K562 (cell line): ENCODE measurements around the gene OR2B2. TPM values are rescaled to one million over a fixed set of nuclear protein-coding genes. Genes with fewer than 3 reads are reported as not detected.
A peak's percentile ranks its signal among the peaks of the same experiment; 100 is the strongest.

Source experiments
- ATF1 ChIP-seq, 2 experiments: fragments of 450-650 bp in 1 of 2; IDR thresholded peaks; 2 replicates each; pipeline ENCODE4 v1.6.1; 2016; ENCODE audit warnings: missing compliant biosample characterization in 1 of 2, missing genetic modification characterization in 1 of 2
- DLX4 ChIP-seq: fragments of 250-450 bp; sonication (Bioruptor Pico); IDR thresholded peaks from 2 replicates; pipeline ENCODE4 v1.6.1; 2021; ENCODE audit warnings: mild to moderate bottlenecking
- ELF4 ChIP-seq: fragments of 450-650 bp; formaldehyde crosslinking; IDR thresholded peaks from 2 replicates; pipeline ENCODE4 v1.4.0; 2022; ENCODE audit warnings: missing genetic modification characterization
- ETV5 ChIP-seq: sonication (generic); formaldehyde crosslinking; IDR thresholded peaks from 2 replicates; pipeline ENCODE4 v1.4.0; 2020; ENCODE audit warnings: low read depth, mild to moderate bottlenecking, missing genetic modification reagents
- FOS ChIP-seq: IDR thresholded peaks from 3 replicates; pipeline ENCODE4 v1.6.1; 2011; ENCODE audit not compliant: insufficient read length; ENCODE audit errors: extremely low read depth
- JUND ChIP-seq, 2 experiments: IDR thresholded peaks; 2 replicates in 1 of 2; 3 replicates in 1 of 2; pipeline ENCODE4 v1.6.1; 2011; ENCODE audit warnings: borderline replicate concordance in 2 of 2, low read depth in 2 of 2, low read length in 2 of 2, improper control_type of control experiment in 1 of 2, missing biosample characterization in 1 of 2, missing genetic modification characterization in 1 of 2, missing genetic modification reagents in 1 of 2
- MTA1 ChIP-seq: fragments of 450-650 bp; IDR thresholded peaks from 2 replicates; pipeline ENCODE4 v1.6.1; 2017; ENCODE audit warnings: borderline replicate concordance
- NFXL1 ChIP-seq: fragments of 450-650 bp; formaldehyde crosslinking; IDR thresholded peaks from 2 replicates; pipeline ENCODE4 v1.4.0; 2021; ENCODE audit warnings: mild to moderate bottlenecking
- RBM14 ChIP-seq: fragments of 200-400 bp; formaldehyde crosslinking; IDR thresholded peaks from 2 replicates; pipeline ENCODE4 v1.6.1; 2018; ENCODE audit warnings: low read depth, mild to moderate bottlenecking, low read length, moderate library complexity, borderline replicate concordance; ENCODE audit not compliant: insufficient read depth
- RBM39 ChIP-seq: fragments of 200-400 bp; formaldehyde crosslinking; optimal IDR thresholded peaks from 2 replicates; pipeline ENCODE3; 2018; ENCODE audit warnings: low read depth, low read length
- SRSF1 ChIP-seq: fragments of 200-400 bp; formaldehyde crosslinking; IDR thresholded peaks from 2 replicates; pipeline ENCODE4 v1.6.1; 2017; ENCODE audit warnings: mild to moderate bottlenecking, low read depth, low read length, moderate library complexity
- TAL1 ChIP-seq: fragments of 450-650 bp; IDR thresholded peaks from 2 replicates; pipeline ENCODE4 v1.6.1; 2016; ENCODE audit warnings: mild to moderate bottlenecking
- UBTF ChIP-seq, 2 experiments: IDR thresholded peaks; 2 replicates each; pipeline ENCODE4 v1.6.1; 2012; ENCODE audit warnings: improper control_type of control experiment in 2 of 2, low read depth in 2 of 2, low read length in 2 of 2, borderline replicate concordance in 1 of 2
- YY1 ChIP-seq, 3 experiments: IDR thresholded peaks; 2 replicates each; pipeline ENCODE4 v1.6.1; 2011; ENCODE audit warnings: low read length in 2 of 3, mild to moderate bottlenecking in 2 of 3, moderate library complexity in 2 of 3, borderline replicate concordance in 1 of 3, control low read depth in 1 of 3, low read depth in 1 of 3; ENCODE audit not compliant: insufficient read depth in 3 of 3, insufficient replicate concordance in 2 of 3, control insufficient read depth in 1 of 3, insufficient read length in 1 of 3; ENCODE audit errors: extremely low read depth in 1 of 3
- ZEB2 ChIP-seq: fragments of 450-650 bp; IDR thresholded peaks from 2 replicates; pipeline ENCODE4 v1.6.1; 2016
- ZNF274 ChIP-seq: IDR thresholded peaks from 2 replicates; pipeline ENCODE4 v1.6.1; 2011; ENCODE audit warnings: low read depth, mild to moderate bottlenecking, low read length, moderate library complexity, borderline replicate concordance
- polyA plus RNA-seq, 8 experiments: library from polyadenylated mRNA; depleted of rRNA in 4 of 8; stranded (reverse) in 5 of 8; unstranded in 3 of 8; fragments of >200 nt; fragmentation: Nextera tagmentation in 2 of 8; fragmentation: Illumina TruSeq in 1 of 8; extraction: Ambion mirVana in 2 of 8; extraction: Trizol in 1 of 8; gene quantifications; 2 replicates each; pipeline versions ENCODE4 v1.2.1 to v1.2.3, GENCODE V29; 2011 to 2014; ENCODE audit warnings: inconsistent platforms in 1 of 8, missing spikeins in 1 of 8
- total RNA-seq, 7 experiments: library from RNA; depleted of rRNA in 6 of 7; stranded (reverse); fragments of >200 nt in 6 of 7; fragmentation: Illumina TruSeq in 2 of 7; extraction: Trizol in 2 of 7; gene quantifications; 2 replicates each; pipeline versions ENCODE4 v1.2.1 to v1.2.3, GENCODE V29; 2011 to 2021; ENCODE audit warnings: low replicate concordance in 1 of 7
- TF ChIP-seq, protein P1 (sequence below): fragments of 200-800 bp; sonication (Bioruptor generic); IDR thresholded peaks from 2 replicates; pipeline ENCODE4 v1.6.1; 2016; ENCODE audit warnings: missing genetic modification characterization, missing compliant biosample characterization

Gene OR2B2
- total and polyA plus RNA-seq, 9 of the 15 experiments (the other 6 are each of a cell fraction or from before 2014, with no cell fraction given), result 0.24 TPM; not detected in 8

- TF ChIP-seq ETV5 (CRISPR knock-in tag) (peak; percentile 49; the same call in 1 of the 2 replicates), MTA1 (peak; percentile 15; the same call in 1 of the 2 replicates), ELF4 (CRISPR knock-in tag) (peak; percentile 80; the same call in 1 of the 2 replicates), RBM39 (no peak), FOS (peak; percentile 10), ATF1 (CRISPR knock-in tag; IDR thresholded peaks at IDR 0.05) (no peak), ATF1 (tag; IDR thresholded peaks at IDR 0.05) (peak; percentile 97), NFXL1 (CRISPR knock-in tag) (peak; percentile 91), TAL1 (no peak), UBTF (IDR thresholded peaks at IDR 0.05; ENCODE audit: borderline replicate concordance in 1 of 2, low read depth in 2 of 2, low read length in 2 of 2) (no peak), JUND (IDR thresholded peaks at IDR 0.05; ENCODE audit: borderline replicate concordance, low read depth, low read length) (peak; percentile 76), JUND (tag; IDR thresholded peaks at IDR 0.05; ENCODE audit: borderline replicate concordance, low read depth, low read length) (peak; percentile 53; the same call in 2 of the 3 replicates), RBM14 (no peak), ZNF274 (peak; percentile 53; the same call in 1 of the 2 replicates), DLX4 (CRISPR knock-in tag) (peak; percentile 76), YY1 (IDR thresholded peaks at IDR 0.05; ENCODE audit: borderline replicate concordance in 1 of 3, control insufficient read depth in 1 of 3, extremely low read depth in 1 of 3, insufficient read depth in 3 of 3, insufficient read length in 1 of 3, insufficient replicate concordance in 2 of 3, low read depth in 1 of 3, low read length in 2 of 3) (peak in 1 of 3 experiments; percentile 26), SRSF1 (no peak), ZEB2 (no peak; the same call in 1 of the 2 replicates)
- TF ChIP-seq, protein P1, sequence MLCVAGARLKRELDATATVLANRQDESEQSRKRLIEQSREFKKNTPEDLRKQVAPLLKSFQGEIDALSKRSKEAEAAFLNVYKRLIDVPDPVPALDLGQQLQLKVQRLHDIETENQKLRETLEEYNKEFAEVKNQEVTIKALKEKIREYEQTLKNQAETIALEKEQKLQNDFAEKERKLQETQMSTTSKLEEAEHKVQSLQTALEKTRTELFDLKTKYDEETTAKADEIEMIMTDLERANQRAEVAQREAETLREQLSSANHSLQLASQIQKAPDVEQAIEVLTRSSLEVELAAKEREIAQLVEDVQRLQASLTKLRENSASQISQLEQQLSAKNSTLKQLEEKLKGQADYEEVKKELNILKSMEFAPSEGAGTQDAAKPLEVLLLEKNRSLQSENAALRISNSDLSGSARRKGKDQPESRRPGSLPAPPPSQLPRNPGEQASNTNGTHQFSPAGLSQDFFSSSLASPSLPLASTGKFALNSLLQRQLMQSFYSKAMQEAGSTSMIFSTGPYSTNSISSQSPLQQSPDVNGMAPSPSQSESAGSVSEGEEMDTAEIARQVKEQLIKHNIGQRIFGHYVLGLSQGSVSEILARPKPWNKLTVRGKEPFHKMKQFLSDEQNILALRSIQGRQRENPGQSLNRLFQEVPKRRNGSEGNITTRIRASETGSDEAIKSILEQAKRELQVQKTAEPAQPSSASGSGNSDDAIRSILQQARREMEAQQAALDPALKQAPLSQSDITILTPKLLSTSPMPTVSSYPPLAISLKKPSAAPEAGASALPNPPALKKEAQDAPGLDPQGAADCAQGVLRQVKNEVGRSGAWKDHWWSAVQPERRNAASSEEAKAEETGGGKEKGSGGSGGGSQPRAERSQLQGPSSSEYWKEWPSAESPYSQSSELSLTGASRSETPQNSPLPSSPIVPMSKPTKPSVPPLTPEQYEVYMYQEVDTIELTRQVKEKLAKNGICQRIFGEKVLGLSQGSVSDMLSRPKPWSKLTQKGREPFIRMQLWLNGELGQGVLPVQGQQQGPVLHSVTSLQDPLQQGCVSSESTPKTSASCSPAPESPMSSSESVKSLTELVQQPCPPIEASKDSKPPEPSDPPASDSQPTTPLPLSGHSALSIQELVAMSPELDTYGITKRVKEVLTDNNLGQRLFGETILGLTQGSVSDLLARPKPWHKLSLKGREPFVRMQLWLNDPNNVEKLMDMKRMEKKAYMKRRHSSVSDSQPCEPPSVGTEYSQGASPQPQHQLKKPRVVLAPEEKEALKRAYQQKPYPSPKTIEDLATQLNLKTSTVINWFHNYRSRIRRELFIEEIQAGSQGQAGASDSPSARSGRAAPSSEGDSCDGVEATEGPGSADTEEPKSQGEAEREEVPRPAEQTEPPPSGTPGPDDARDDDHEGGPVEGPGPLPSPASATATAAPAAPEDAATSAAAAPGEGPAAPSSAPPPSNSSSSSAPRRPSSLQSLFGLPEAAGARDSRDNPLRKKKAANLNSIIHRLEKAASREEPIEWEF (CRISPR knock-in tag), result no peak
These were observed 9.6 kb downstream of the OR2B2 start (continued) for GRCh38 chr6:27902335-27903314.
